Breast epithelium (tissue), 3 donors: ENCODE results near the gene LMO1.

Experiments used
- CTCF ChIP-seq, 3 donors: fragments of 450-650 bp; IDR thresholded peaks; one replicate each; pipeline ENCODE4 v1.5.1; 2016 to 2017; ENCODE audit warnings: antibody characterized with exemption in 3 of 3, mild to moderate bottlenecking in 3 of 3, moderate library complexity in 3 of 3
- POLR2A ChIP-seq: fragments of 450-650 bp; IDR thresholded peaks from one replicate; pipeline ENCODE4 v1.6.1; 2016; ENCODE audit warnings: antibody characterized with exemption, mild to moderate bottlenecking, moderate library complexity
- POLR2AphosphoS5 ChIP-seq, 3 donors: sonication (generic); formaldehyde crosslinking; IDR thresholded peaks; one replicate each; pipeline ENCODE4 v1.6.1; 2017; ENCODE audit warnings: antibody characterized with exemption in 3 of 3

GRCh38 chr11:8190431-8190830 lies 73.2 kb downstream of the LMO1 start:
- no peak for TF ChIP-seq POLR2AphosphoS5 (IDR thresholded peaks at IDR 0.05)
- no peak for TF ChIP-seq CTCF (IDR thresholded peaks at IDR 0.05)
- no peak for TF ChIP-seq POLR2A
